ENCODE measurements around the gene NTN3.

The NTN3 gene

DNA sequence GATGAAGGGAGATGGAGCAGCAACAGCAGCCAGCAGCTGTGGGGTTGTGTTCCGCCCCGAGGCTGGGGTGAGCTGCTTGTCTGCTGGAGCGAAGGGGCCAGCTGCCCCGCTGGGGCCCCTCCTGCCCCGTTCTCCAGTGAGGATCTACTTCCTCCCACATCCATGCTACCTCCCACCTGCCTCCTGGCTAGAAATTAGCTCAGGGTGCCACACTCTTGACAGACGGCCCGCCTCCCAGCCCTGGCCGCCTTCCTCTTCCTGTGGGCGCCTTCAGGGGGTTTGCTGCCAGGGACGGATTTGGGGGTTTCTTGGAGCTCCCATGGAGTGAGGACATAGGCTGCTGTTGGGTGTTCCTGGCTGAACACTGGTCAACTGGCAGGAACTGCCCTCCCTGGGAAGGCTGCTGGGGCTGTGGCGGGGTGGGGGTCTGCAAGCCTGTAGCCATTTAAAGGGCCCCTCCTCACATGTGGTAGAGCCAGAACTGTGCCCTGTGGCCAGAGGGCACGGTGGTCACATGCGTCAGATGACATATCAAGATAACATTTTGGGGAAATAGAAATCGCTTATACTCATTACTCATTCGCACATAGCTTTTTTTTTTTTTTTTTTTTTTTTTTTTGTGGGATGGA lies 16.9 kb downstream of the NTN3 start:
- DNase-seq = peak; percentile 77
- in situ Hi-C loops (cut with MboI; ENCODE audit: low pct_unique_long_range_greater_than_20kb, low sequenced_read_pairs) = no loop called here

DNA sequence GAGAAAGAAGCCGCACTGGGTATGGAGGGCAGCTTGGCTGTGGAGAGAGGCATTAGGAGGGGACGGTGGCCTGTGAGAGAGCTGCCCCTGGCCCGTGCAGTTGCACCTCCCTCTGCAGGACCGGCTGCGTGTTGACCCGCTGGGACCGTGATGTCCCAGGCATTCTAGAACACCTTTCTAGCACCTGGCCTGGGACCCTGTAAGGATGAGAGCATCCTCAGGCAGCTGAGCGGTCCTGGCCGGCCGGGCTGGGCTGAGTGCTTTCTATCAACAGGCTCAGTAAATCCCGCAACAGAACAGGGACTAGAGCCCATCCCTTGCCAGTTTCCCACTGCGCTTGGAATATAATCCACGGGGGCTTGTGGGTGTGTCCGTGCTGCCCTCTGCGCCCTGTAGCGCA lies 18.5 kb downstream of the NTN3 start:
- DNase-seq = no peak
- in situ Hi-C loops (cut with MboI; ENCODE audit: low pct_unique_long_range_greater_than_20kb, low sequenced_read_pairs) = no loop called here

DNA sequence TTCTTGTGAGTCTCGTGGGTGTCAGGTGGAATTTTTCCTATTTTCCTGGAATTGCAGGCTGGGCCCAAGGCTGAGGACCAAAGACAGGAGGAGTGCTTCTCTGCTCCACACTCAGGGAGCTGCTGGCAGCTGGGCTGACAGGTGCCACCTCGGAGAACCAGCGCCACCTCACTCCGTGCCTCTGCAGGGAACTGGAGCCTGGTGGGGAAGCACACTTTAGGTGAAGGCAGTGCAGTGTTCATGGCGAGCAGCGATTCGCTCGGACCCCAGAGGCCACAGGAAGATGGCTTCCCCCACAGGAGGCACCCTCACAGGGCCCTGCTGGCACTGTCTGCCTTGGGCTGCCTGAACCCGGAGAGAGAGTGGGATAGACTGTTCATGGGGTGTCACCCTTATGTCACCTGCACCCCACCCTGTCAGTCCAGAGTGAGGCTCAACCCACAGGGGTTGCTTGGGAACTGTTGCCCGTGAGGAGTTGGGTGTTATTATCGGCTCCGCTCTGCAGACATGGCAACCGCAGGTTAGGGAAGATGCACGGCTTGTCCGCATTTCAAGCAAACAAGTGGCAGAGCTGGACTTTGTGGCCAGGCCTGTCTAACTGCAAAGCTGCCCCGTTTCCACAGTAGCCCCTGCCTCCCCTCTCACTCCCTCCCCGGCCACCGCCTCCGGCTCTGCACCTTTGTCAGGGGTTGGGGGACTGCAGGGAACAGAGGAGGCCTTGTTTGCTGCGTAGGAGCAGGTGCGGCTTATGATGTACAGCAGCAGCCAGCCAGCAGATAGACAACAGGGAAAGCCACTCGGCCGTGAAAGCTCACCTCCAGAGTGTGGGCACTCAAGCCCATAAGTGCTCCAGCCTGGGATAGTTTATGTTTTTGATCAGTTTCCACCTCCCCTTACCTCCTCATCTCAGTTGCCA lies 19.4 kb downstream of the NTN3 start:
- in situ Hi-C loops (cut with MboI; ENCODE audit: low pct_unique_long_range_greater_than_20kb, low sequenced_read_pairs) = no loop called here
- no peak for DNase-seq

DNA sequence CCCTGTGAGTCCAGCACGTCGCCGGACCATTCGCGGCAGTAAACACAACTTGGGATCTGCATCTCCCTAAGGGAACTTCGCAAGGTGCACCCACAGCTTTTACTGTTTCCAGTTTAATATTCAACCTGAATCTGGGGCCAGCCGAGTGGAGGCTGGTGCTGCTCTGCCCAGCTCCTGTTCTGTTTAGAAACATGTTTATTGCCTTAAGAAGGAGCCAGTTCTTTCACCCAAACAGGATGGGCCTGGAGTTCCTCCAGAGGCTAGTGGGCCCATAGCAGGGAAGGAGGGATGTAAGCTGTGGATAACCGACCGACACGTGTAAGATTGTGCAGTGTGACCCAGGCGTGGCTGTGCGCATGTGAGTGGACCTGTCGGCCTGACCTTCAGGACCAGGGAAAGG lies 21.2 kb downstream of the NTN3 start:
- no peak for DNase-seq
- in situ Hi-C loops (cut with MboI; ENCODE audit: low pct_unique_long_range_greater_than_20kb, low sequenced_read_pairs) = no loop called here

DNA sequence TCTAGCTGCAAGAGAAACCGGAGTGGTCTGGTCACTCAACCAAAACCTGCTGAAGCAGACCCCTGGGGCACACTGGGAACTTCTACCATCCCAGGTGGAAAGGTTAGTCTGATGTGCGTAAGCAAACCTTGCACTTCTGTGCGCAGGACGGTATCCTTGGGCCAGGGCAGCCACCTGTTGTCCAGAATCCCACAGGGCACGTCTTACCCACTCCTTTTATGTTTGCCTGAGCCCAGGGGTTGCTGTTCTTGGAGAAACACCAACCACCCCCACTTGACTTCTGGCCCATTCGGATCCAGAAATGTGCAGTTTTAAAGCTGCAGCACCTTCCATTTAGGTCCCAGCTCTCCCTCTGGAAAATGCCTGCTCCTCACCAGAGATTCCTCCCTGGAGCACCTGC lies 22.5 kb downstream of the NTN3 start:
- no peak for DNase-seq
- in situ Hi-C loops (cut with MboI; ENCODE audit: low pct_unique_long_range_greater_than_20kb, low sequenced_read_pairs) = no loop called here

DNA sequence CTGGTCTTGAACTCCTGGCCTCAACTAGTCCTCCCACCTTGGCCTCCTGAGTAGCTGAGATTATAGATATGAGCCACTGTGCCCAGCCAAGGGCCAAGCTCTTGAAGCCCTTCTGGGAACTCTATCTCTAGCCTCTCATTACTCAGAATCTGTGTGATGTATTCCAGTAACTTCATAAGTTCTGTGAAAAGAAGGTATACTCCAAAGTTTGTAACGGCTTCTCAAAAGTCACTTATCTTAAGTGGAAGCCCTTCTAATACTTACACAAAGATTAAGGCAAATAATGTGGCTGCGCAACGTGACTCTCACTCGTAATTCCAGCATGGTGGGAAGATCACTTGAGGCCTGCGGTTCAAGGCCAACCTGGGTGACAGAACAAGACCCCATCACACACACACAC lies 23.5 kb downstream of the NTN3 start:
- no peak for DNase-seq
- in situ Hi-C loops (cut with MboI; ENCODE audit: low pct_unique_long_range_greater_than_20kb, low sequenced_read_pairs) = no loop called here

DNA sequence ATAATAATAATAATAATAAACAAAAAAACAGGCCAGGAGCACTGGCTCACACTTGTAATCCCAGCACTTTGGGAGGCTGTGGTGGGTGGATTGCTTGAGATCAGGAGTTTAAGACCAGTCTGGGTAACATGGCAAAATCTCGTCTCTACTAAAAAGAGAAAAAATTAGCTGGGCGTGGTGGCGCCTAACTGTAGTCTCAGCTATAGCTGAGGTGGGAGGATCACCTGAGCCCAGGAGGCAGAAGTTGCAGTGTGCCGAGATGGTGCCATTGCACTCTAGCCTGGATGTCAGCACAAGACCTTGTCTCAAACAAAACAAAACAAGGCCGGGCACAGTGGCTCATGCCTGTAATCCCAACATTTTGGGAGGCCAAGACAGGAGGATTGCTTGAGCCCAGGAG lies 23.9 kb downstream of the NTN3 start:
- no peak for DNase-seq
- in situ Hi-C loops (cut with MboI; ENCODE audit: low pct_unique_long_range_greater_than_20kb, low sequenced_read_pairs) = no loop called here

DNA sequence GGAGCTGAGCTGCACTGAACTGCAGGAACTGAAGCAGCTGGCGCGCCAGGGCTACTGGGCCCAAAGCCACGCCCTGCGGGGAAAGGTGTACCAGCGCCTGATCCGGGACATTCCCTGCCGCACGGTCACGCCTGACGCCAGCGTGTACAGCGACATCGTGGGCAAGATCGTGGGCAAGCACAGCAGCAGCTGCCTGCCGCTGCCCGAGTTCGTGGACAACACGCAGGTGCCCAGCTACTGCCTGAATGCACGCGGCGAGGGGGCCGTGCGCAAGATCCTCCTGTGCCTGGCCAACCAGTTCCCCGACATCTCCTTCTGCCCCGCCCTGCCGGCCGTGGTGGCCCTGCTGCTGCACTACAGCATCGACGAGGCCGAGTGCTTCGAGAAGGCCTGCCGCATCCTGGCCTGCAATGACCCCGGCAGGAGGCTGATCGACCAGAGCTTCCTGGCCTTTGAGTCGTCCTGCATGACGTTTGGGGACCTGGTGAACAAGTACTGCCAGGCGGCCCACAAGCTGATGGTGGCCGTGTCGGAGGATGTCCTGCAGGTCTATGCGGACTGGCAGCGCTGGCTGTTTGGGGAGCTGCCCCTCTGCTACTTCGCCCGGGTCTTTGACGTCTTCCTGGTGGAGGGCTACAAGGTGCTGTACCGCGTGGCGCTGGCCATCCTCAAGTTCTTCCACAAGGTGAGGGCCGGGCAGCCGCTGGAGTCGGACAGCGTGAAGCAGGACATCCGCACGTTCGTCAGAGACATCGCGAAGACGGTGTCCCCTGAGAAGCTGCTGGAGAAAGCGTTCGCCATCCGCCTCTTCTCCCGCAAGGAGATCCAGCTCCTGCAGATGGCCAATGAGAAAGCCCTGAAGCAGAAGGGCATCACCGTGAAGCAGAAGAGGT lies 25.4 kb downstream of the NTN3 start:
- no peak for DNase-seq
- in situ Hi-C loops (cut with MboI; ENCODE audit: low pct_unique_long_range_greater_than_20kb, low sequenced_read_pairs) = no loop called here

DNA sequence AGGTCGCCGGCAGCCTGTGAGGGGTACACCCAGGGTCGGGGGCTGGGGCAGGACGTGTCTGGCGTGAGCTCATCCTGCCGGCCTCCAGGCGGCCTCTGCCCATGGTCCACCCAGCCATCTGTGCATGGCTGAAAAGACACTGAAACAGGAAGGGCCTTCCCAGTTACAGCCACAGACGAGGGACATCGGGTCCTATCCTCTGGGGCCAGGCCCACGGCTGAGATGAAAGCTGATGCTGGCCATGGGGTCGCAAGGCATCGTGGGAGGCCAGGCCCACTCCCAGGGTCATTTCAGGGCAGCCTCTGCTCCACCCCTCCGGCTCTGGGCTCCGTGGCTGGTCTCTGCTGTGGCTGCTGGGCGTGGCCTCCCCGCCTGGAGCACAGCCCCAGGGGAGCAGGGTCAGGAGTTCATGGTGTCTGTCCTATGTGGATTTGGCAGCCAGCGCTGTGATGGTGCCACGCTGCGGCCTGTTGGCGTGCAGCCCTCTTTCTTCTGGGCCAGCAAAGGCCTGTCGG lies 26.1 kb downstream of the NTN3 start:
- DNase-seq = no peak
- in situ Hi-C loops (cut with MboI; ENCODE audit: low pct_unique_long_range_greater_than_20kb, low sequenced_read_pairs) = no loop called here

DNA sequence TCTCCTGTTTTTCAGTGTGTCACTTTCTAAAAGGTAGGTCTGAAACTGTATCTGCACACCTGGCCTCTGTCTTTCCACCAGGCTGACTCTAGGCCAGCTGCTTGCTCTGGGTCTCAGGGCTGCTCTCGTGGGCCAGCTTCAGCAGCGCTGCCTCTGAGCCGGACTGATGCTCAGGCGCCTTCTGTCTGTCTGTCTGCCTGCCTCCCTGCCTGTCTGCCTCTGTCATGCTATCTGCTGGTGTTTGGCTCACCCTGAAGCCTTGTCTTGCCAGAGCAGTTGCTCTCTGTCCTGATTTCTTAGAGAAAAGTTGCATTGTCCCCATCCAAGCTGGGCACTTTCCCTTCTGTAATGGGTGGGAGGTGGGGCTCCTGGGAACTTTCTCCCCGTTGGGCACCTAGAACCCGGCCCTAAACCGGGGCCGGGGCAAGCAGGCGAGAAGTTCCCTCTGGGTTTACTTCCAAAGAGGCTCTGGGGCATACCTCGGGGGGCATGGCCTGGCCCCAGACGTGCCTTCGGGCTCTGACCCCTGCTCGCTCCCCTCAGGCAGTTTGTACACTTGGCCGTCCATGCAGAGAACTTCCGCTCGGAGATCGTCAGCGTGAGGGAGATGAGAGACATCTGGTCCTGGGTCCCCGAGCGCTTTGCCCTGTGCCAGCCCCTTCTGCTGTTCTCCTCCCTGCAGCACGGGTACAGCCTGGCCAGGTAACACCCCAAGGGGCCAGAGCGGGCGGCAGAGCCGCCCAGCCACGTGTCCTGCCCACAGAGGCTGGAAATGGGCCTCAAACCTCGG lies 26.8 kb downstream of the NTN3 start:
- in situ Hi-C loops (cut with MboI; ENCODE audit: low pct_unique_long_range_greater_than_20kb, low sequenced_read_pairs) = no loop called here
- no peak for DNase-seq

DNA sequence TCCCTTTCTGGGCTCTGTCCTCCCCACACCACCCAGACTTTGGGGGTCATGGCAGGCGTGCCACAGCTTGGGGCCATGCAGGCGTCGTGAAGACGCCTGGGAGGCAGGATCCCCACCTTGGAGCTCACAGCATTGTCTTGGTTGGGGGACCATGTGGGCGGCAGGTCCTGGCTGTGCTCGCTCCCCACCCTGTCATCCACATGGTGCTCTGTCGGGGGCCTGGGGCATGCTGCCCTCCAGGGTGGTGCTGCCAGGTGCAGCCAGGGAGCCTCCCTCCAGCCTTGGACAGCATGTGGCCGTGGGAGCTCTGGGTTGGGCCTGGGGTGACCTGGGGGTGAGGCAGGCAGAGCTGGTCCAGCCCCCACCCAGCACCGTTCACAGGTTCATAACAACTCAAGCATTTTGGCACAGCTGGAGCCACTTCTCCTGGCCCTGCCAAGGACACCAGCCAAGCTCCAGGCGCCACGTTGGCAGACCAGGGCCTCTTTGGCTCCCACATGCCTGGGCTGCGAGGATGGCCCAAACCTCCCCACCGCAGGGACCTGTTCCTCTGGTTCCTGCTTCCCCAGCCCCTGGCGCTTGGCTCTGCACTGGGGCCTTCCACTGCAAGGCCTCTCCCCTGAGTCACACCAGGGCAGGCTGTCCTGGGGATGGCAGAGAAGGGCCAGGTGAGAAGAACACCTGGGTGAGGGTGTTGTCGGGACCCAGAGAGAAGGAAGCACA lies 27.6 kb downstream of the NTN3 start:
- no peak for DNase-seq
- in situ Hi-C loops (cut with MboI; ENCODE audit: low pct_unique_long_range_greater_than_20kb, low sequenced_read_pairs) = no loop called here

DNA sequence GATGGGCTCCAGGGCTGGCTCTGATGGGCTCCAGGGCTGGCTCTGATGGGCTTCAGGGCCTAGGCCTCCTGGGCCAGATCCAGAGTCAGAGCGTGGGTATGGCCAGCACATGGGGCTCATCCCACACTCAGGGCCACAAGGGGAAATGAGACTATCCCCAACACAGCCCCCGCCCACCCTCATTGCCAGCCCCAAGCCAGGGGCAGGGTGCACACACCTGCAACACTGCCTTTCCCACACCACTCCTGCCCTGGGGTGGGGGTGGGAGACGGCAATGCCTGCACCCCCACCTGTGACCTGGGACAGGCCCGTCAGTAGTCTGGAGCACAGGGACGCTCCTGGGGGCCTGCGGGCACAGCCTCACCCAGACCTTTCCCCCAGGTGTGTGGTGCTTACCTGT lies 28.4 kb downstream of the NTN3 start:
- in situ Hi-C loops (cut with MboI; ENCODE audit: low pct_unique_long_range_greater_than_20kb, low sequenced_read_pairs) = no loop called here
- DNase-seq = no peak

DNA sequence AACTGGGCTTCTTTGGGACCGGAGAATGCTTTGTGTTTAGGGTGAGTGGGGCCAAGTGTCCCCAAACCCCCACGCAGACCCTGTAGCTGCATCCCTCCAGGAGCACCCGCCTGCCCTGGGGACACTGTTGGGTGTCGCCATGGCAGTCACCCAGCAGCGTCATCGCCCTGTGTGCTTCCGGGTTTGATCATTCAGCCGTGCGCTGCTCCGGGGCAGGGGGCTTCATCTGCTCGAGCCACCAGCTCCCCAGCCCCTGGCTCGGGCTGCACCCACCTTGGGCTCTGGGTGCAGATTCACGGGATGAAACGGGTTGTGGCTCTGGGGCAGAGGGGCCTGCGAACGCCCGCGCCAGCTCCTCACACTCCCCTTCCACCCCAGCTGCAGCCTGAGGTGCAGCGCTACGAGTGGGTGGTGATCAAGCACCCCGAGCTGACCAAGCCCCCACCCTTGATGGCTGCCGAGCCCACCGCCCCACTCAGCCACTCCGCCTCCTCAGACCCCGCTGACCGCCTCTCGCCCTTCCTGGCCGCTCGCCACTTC lies 28.9 kb downstream of the NTN3 start:
- in situ Hi-C loops (cut with MboI; ENCODE audit: low pct_unique_long_range_greater_than_20kb, low sequenced_read_pairs) = no loop called here
- no peak for DNase-seq

DNA sequence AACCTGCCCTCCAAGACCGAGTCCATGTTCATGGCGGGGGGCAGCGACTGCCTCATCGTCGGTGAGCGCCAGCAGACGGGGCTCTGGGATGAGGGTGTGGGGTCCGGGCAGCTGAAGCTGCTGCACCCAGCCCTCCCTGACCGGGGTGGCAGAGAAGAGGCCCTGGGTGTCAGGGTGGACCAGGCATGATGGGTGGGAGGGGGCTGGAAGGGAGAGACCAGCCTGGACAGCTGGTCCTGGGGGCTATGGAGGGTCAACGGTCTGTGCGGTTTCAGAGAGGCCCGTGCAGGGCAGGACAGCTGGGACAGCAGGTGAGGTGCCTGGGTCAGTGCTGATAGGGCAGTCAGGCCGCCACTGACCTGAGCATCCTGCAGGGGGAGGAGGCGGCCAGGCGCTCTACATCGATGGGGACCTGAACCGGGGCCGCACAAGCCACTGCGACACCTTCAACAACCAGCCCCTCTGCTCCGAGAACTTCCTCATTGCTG lies 29.4 kb downstream of the NTN3 start:
- in situ Hi-C loops (cut with MboI; ENCODE audit: low pct_unique_long_range_greater_than_20kb, low sequenced_read_pairs) = no loop called here
- no peak for DNase-seq

DNA sequence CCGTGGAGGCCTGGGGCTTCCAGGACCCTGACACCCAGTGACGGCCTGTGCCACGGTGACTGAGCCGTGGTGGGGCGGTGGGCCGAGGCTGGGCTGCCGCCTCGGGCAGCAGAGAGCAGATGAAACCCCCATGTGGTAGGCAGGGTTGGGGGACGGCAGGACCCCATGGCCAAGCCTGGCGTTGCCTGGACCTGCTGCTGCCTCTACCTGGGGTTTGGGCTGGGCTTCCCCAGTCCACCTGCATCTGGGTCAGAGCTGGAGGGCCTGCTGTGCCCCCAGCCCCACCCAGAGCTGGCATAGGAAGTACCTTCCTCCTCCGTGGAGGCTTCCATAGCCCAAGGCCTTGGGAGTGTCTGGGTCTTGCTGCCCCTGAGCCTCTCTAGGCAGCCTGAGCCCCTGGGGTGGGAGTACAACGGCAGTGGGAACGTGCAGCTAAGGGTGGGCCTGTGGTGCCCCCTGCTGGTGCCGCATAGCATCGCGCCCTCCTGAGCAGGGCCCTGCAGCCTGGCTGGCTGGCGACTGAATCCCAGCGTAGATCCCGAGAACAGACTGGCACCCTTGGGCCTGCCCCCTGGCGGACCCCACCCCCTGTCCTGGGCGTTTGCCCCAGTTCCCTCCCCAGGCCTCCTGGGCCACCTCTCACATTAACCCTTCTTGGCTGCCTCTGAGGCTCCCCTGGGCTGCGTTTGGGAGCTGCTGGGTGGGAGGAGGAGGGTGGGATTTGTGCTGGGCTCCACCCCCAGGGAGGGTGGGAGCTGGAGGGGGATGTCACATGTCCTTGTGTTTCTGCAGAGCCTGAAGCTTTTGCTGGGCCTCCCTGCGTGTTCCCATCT lies 30.0 kb downstream of the NTN3 start:
- peak; percentile 92 for DNase-seq
- in situ Hi-C loops (cut with MboI; ENCODE audit: low pct_unique_long_range_greater_than_20kb, low sequenced_read_pairs) = no loop called here

DNA sequence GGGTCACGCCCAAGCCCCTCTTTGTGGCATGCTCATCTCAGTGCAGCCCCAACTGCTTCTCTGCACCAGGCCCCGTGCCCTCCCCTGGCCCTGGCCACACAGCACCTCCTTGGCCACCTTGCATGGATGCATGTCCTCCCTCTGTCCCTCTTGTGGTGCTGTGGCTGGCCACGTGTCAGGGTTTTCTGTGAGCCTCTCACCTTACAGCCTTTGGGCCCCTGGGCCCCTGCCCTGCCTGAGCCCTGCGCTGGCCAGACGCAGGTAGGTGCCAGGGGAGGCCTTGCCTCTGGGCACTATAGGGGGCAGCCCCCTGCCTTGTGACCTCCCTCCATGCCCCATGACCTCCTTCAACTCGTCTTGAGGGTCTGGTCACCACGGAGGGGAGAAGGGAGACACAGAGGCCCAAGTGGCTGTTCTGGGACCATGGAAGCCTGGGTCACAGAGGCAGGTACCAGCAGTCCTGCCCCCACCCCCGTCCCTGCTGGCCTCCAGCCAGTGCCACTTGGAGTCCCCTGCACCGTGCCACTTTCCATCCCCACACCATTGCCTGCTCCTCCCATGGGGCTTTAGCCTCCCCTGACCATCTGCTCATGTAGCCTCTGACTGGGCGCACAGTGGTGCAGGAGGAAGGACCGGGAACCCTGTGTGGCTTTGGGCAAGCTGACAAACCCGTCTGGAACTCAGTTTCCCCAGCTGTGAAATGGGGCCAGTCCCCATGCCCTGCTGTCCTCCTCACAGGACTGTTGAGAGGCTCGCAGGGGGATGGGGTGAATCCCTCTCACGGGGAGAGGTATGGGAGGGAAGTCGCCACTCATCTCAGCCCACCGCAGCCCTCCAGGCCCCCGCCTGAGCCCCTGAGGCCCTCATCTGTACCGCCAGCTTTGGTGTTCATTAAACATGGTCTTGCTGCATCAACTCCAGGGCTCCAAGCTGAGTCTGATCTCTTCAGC lies 31.1 kb downstream of the NTN3 start:
- no peak for DNase-seq
- in situ Hi-C loops (cut with MboI; ENCODE audit: low pct_unique_long_range_greater_than_20kb, low sequenced_read_pairs) = no loop called here

Measured in KBM-7 (cell line).